PFSK-1 (cell line): ENCODE measurements around the gene VEPH1.

Experiments
- POLR2AphosphoS5 ChIP-seq: IDR thresholded peaks from 2 replicates; pipeline ENCODE4 v1.6.1; 2012; ENCODE audit warnings: low read depth, mild to moderate bottlenecking, control low read depth, low read length, moderate library complexity
- SIN3A ChIP-seq: IDR thresholded peaks from 2 replicates; pipeline ENCODE4 v1.6.1; 2012; ENCODE audit warnings: mild to moderate bottlenecking, low read length, moderate library complexity, borderline replicate concordance; ENCODE audit not compliant: insufficient read depth
- TAF1 ChIP-seq: IDR thresholded peaks from 2 replicates; pipeline ENCODE4 v1.6.1; 2012; ENCODE audit warnings: low read length, control low read depth, borderline replicate concordance; ENCODE audit not compliant: insufficient read depth
- TF ChIP-seq, protein P1 (sequence below), 2 experiments: IDR thresholded peaks; 2 replicates each; pipeline versions ENCODE4 v1.6.1 to v1.8.0; 2011 to 2012; ENCODE audit warnings: low read depth in 2 of 2, low read length in 2 of 2, control low read depth in 1 of 2, inconsistent platforms in 1 of 2, mild to moderate bottlenecking in 1 of 2, moderate library complexity in 1 of 2; ENCODE audit not compliant: insufficient read depth in 1 of 2

DNA sequence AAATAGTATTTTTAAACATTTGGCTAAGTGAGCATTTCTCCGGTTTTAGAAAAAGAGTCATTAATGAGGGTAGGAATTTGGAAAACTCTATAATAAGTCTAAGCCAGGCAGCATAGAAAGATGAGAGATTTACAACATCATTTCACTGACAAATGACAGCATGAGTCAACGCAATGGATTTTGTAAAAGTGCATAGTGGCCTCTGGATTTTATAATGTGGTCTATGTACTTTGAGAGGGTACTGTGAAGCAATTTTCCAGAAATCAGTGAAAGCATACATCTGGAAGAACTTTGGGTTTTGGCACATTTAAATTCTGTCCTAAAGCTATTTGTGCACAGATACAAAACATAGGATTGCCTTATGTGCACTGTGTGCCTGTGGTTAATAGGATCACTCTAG lies 212.4 kb downstream of the VEPH1 start:
- TF ChIP-seq SIN3A: no peak
- no peak for TF ChIP-seq TAF1
- no peak for TF ChIP-seq POLR2AphosphoS5
- TF ChIP-seq, protein P1, sequence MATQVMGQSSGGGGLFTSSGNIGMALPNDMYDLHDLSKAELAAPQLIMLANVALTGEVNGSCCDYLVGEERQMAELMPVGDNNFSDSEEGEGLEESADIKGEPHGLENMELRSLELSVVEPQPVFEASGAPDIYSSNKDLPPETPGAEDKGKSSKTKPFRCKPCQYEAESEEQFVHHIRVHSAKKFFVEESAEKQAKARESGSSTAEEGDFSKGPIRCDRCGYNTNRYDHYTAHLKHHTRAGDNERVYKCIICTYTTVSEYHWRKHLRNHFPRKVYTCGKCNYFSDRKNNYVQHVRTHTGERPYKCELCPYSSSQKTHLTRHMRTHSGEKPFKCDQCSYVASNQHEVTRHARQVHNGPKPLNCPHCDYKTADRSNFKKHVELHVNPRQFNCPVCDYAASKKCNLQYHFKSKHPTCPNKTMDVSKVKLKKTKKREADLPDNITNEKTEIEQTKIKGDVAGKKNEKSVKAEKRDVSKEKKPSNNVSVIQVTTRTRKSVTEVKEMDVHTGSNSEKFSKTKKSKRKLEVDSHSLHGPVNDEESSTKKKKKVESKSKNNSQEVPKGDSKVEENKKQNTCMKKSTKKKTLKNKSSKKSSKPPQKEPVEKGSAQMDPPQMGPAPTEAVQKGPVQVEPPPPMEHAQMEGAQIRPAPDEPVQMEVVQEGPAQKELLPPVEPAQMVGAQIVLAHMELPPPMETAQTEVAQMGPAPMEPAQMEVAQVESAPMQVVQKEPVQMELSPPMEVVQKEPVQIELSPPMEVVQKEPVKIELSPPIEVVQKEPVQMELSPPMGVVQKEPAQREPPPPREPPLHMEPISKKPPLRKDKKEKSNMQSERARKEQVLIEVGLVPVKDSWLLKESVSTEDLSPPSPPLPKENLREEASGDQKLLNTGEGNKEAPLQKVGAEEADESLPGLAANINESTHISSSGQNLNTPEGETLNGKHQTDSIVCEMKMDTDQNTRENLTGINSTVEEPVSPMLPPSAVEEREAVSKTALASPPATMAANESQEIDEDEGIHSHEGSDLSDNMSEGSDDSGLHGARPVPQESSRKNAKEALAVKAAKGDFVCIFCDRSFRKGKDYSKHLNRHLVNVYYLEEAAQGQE (IDR thresholded peaks at IDR 0.05; ENCODE audit: insufficient read depth in 1 of 2, low read depth in 2 of 2, low read length in 2 of 2): no peak
